ENCODE measurements around the gene KSR1. TPM values are rescaled to one million over a fixed set of nuclear protein-coding genes. Genes with fewer than 3 reads are reported as not detected.

The KSR1 gene
- total and polyA plus RNA-seq, 9 of the 15 experiments (the other 6 are each of a cell fraction or from before 2014, with no cell fraction given), result 1.4 to 51.7 (median 18.4) TPM

DNA sequence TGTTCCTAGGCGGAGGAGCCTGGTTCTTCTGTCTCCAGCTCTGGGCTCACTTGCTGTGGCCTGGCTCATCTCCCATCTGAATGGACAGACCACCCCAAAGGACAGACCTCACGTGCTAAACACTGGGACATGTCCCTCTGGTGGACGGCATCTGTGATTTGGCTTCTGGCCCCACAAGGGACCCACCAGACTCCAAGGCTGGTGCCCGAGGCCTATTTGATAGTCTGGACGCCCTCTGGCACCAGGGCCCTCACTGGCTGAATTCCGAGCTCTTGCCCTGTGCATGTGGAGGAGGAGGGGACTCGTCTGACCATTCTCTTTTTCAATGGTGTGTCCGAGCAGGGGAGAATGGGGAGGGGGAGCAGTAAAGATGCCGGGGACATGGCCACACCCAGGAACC lies 112.0 kb downstream of the KSR1 start (continued):
- TF ChIP-seq TCFL5 (CRISPR knock-in tag; conservative IDR thresholded peaks at IDR 0.05) (no peak), BDP1 (IDR thresholded peaks at IDR 0.05; ENCODE audit: insufficient read depth, insufficient read length) (no peak), CBX8 (IDR thresholded peaks at IDR 0.05; ENCODE audit: borderline replicate concordance, extremely low read depth, low read depth, low read length, poor library complexity, severe bottlenecking) (no peak), SIN3A (IDR thresholded peaks at IDR 0.05; ENCODE audit: borderline replicate concordance in 2 of 2, control insufficient read depth in 1 of 2, low read depth in 2 of 2, low read length in 2 of 2) (no peak)

DNA sequence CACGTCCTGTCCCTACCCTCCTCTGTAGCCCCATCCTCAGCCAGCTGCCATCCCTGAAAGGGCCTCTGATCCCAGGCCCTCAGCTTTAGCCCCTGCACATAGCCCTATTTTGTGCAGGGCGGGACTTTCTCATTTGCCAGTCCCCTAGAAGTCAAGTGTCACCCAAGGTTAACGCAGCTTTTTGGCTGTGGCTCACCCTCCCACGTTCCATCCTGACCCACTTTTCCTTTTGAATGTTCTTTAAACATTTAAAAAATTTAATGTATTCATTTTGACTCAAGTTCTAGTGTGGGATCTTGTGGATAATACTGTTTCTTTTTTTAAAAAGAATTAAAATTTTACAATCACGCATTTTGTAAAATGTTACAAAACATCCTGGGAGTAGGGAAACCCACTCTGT lies 112.6 kb downstream of the KSR1 start:
- H3K79me2 ChIP-seq (ENCODE audit: control insufficient read depth, insufficient read depth, low read length), result peaks cover 73% of the 10 kb centered on the region
- peak overlapping the region; percentile 39 to 62 for H3K9ac ChIP-seq (ENCODE audit: insufficient read depth in 1 of 2, low read depth in 2 of 2, low read length in 2 of 2)
- CTCF ChIA-PET (ENCODE audit: low intra/inter-chr PET ratio), result interaction anchor here (1.0 kb wide), 1 partner anchor 75 kb away, joined by 3 read pairs; no protein-coding TSS in a partner anchor
- H3K4me2 ChIP-seq (ENCODE audit: insufficient read depth, low read length), result peak overlapping the region; percentile 19; the same call in 1 of the 2 replicates
- intact Hi-C loops (cut with micrococcal nuclease), result loop anchor here (1.0 to 2.0 kb wide), 2 partner anchors 32 to 38 kb away; no protein-coding TSS in a partner anchor
- WGBS (ENCODE audit: insufficient coverage, low coverage, missing lambda C conversion rate), result 51% methylated on average over 5 of the region's 5 CpGs
- no peak for ATAC-seq
- peaks cover 4% of the 10 kb centered on the region for H3K9me1 ChIP-seq (ENCODE audit: control insufficient read depth, insufficient read depth, low read length)
- H3K9me3 ChIP-seq (replicated peaks; ENCODE audit: control insufficient read depth, insufficient read depth, low read depth, low read length), result peaks cover 4% of the 10 kb centered on the region
- no peak overlapping the region for H2AFZ ChIP-seq (ENCODE audit: low read depth, low read length)
- no peak overlapping the region for H3K4me3 ChIP-seq
- no peak for DNase-seq (ENCODE audit: extremely low read depth in 1 of 4, low spot score in 3 of 4)
- no peaks in the 10 kb centered on the region for H3K27me3 ChIP-seq (ENCODE audit: control insufficient read depth in 2 of 2, insufficient read depth in 2 of 2, low read length in 2 of 2)
- H4K20me1 ChIP-seq (replicated peaks; ENCODE audit: control insufficient read depth, insufficient read depth, low read length), result no peaks in the 10 kb centered on the region
- peak overlapping the region; percentile 92 for H3K27ac ChIP-seq (ENCODE audit: extremely low read depth, low read depth, low read length)
- no peak for FAIRE-seq
- BruUV-seq (replicated peaks), result no TSS peak
- in situ Hi-C loops (cut with MboI), result no loop called here
- POLR2A ChIA-PET, result interaction anchor here (0.5 to 1.1 kb wide), 8 partner anchors 9 to 1042 kb away, joined by 3 to 4 read pairs (median 3); no protein-coding TSS in a partner anchor
- peaks cover 61 to 80% of the 10 kb centered on the region in 2 experiments for H3K4me1 ChIP-seq (replicated peaks in 1 of 2; ENCODE audit: control insufficient read depth in 2 of 2, insufficient read depth in 2 of 2, low read length in 2 of 2)
- peaks cover 13% of the 10 kb centered on the region; the same call in 2 of the 3 replicates for H3K36me3 ChIP-seq (ENCODE audit: control insufficient read depth, insufficient read depth, low read length)
- no peak for TF ChIP-seq JUN (IDR thresholded peaks at IDR 0.05; ENCODE audit: borderline replicate concordance, low read depth, low read length)
- no peak for TF ChIP-seq JUN (CRISPR knock-in tag; IDR thresholded peaks at IDR 0.05; ENCODE audit: borderline replicate concordance)
- TF ChIP-seq, protein P1, sequence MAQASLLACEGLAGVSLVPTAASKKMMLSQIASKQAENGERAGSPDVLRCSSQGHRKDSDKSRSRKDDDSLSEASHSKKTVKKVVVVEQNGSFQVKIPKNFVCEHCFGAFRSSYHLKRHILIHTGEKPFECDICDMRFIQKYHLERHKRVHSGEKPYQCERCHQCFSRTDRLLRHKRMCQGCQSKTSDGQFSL (CRISPR knock-in tag; IDR thresholded peaks at IDR 0.05), result no peak
- TF ChIP-seq, protein P1 (tag; IDR thresholded peaks at IDR 0.05), result no peak
- 0 out of 2 replicates have a peak, but pooled peaks have one; percentile 13 for TF ChIP-seq ZKSCAN8 (CRISPR knock-in tag; IDR thresholded peaks at IDR 0.05)
- TF ChIP-seq KDM5B (IDR thresholded peaks at IDR 0.05; ENCODE audit: insufficient replicate concordance, low read depth, low read length), result no peak
